ENCODE data around the gene CSNK1G1. TPM values are rescaled to one million over a fixed set of nuclear protein-coding genes. Genes with fewer than 3 reads are reported as not detected.

CSNK1G1 gene
- polyA plus RNA-seq, 1 donor from 2014 or later = 18.9 TPM

DNA sequence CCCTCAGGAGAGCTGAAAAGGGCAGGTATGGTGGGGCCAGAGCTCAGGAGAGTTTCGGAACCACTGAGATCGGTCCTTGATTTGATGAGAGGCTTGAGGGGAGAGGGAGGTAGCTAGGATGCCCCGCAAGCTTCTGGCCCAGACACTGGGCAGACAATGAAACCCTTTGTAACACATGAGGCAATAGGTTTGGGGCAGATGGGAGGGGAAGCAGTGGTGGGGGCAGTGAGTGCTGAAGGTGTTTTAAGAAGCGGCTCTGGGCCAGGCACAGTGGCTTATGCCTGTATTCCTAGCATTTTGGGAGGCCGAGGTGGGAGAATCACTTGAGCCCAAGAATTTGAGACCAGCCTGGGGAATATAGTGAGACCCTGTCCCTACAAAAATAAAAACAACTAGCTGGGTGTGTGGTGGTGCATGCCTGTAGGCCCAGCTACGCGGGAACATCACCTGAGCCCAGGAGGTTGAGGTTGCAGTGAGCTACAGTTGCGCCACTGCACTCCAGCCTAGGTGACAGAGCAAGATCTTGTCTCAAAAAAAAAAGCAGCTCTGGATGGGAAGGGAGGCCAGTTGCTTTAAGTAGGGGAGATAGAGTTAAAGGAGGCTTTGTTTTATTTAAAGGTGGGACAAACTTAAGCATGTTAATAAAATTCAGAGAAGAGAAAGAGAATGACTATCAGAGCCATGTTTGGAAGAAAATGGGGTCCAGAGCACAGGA lies 214.0 kb downstream of the CSNK1G1 start:
- H3K9ac ChIP-seq (ENCODE audit: low read length) = no peak overlapping the region
- no peaks in the 10 kb centered on the region for H3K79me2 ChIP-seq (replicated peaks; ENCODE audit: insufficient read depth, low read length)
- no peak overlapping the region for H2AFZ ChIP-seq (ENCODE audit: low read depth, low read length)
- no peak overlapping the region for H3K27ac ChIP-seq (ENCODE audit: low read length)
- H3K27me3 ChIP-seq (ENCODE audit: insufficient read depth, low read depth, low read length) = no peaks in the 10 kb centered on the region
- no peaks in the 10 kb centered on the region for H4K20me1 ChIP-seq (ENCODE audit: insufficient read depth)
- peaks cover 10% of the 10 kb centered on the region for H3K36me3 ChIP-seq (ENCODE audit: insufficient read depth, low read length)
- TF ChIP-seq, protein P1, sequence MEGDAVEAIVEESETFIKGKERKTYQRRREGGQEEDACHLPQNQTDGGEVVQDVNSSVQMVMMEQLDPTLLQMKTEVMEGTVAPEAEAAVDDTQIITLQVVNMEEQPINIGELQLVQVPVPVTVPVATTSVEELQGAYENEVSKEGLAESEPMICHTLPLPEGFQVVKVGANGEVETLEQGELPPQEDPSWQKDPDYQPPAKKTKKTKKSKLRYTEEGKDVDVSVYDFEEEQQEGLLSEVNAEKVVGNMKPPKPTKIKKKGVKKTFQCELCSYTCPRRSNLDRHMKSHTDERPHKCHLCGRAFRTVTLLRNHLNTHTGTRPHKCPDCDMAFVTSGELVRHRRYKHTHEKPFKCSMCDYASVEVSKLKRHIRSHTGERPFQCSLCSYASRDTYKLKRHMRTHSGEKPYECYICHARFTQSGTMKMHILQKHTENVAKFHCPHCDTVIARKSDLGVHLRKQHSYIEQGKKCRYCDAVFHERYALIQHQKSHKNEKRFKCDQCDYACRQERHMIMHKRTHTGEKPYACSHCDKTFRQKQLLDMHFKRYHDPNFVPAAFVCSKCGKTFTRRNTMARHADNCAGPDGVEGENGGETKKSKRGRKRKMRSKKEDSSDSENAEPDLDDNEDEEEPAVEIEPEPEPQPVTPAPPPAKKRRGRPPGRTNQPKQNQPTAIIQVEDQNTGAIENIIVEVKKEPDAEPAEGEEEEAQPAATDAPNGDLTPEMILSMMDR (IDR thresholded peaks at IDR 0.05; ENCODE audit: poor library complexity, severe bottlenecking) = no peak
- TF ChIP-seq SMC3 (conservative IDR thresholded peaks at IDR 0.05; ENCODE audit: poor library complexity) (no peak), POLR2AphosphoS5 (IDR thresholded peaks at IDR 0.05) (no peak), TAF1 (IDR thresholded peaks at IDR 0.05; ENCODE audit: low read depth) (no peak), EP300 (conservative IDR thresholded peaks at IDR 0.05; ENCODE audit: poor library complexity, severe bottlenecking) (no peak), EZH2 (IDR thresholded peaks at IDR 0.05; ENCODE audit: borderline replicate concordance, insufficient read depth, low read length, poor library complexity, severe bottlenecking) (no peak), RAD21 (conservative IDR thresholded peaks at IDR 0.05) (no peak), MXI1 (conservative IDR thresholded peaks at IDR 0.05; ENCODE audit: poor library complexity, severe bottlenecking) (no peak)
- TF ChIP-seq, protein P2, sequence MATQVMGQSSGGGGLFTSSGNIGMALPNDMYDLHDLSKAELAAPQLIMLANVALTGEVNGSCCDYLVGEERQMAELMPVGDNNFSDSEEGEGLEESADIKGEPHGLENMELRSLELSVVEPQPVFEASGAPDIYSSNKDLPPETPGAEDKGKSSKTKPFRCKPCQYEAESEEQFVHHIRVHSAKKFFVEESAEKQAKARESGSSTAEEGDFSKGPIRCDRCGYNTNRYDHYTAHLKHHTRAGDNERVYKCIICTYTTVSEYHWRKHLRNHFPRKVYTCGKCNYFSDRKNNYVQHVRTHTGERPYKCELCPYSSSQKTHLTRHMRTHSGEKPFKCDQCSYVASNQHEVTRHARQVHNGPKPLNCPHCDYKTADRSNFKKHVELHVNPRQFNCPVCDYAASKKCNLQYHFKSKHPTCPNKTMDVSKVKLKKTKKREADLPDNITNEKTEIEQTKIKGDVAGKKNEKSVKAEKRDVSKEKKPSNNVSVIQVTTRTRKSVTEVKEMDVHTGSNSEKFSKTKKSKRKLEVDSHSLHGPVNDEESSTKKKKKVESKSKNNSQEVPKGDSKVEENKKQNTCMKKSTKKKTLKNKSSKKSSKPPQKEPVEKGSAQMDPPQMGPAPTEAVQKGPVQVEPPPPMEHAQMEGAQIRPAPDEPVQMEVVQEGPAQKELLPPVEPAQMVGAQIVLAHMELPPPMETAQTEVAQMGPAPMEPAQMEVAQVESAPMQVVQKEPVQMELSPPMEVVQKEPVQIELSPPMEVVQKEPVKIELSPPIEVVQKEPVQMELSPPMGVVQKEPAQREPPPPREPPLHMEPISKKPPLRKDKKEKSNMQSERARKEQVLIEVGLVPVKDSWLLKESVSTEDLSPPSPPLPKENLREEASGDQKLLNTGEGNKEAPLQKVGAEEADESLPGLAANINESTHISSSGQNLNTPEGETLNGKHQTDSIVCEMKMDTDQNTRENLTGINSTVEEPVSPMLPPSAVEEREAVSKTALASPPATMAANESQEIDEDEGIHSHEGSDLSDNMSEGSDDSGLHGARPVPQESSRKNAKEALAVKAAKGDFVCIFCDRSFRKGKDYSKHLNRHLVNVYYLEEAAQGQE (IDR thresholded peaks at IDR 0.05; ENCODE audit: borderline replicate concordance) = no peak
- H3K4me3 ChIP-seq (ENCODE audit: low read length) = no peak overlapping the region
- H3K4me2 ChIP-seq (ENCODE audit: low read length) = no peak overlapping the region
- H3F3A ChIP-seq (ENCODE audit: insufficient read depth, low read length, poor library complexity, severe bottlenecking) = no peaks in the 10 kb centered on the region
- H3K9me3 ChIP-seq (ENCODE audit: low read length) = no peaks in the 10 kb centered on the region
- H3K9me2 ChIP-seq (ENCODE audit: insufficient read depth, low read length) = no peaks in the 10 kb centered on the region

GRCh38 chr15:64138331-64138941 lies 217.5 kb downstream of the CSNK1G1 start:
- Histone ChIP-seq H3K36me3 (ENCODE audit: insufficient read depth, low read length) (peaks cover 11% of the 10 kb centered on the region), H3K4me3 (ENCODE audit: low read length) (no peak overlapping the region), H3F3A (ENCODE audit: insufficient read depth, low read length, poor library complexity, severe bottlenecking) (no peaks in the 10 kb centered on the region), H4K20me1 (ENCODE audit: insufficient read depth) (no peaks in the 10 kb centered on the region), H3K27me3 (ENCODE audit: insufficient read depth, low read depth, low read length) (no peaks in the 10 kb centered on the region), H3K27ac (ENCODE audit: low read length) (no peak overlapping the region), H3K9me2 (ENCODE audit: insufficient read depth, low read length) (no peaks in the 10 kb centered on the region), H3K9me3 (ENCODE audit: low read length) (no peaks in the 10 kb centered on the region), H2AFZ (ENCODE audit: low read depth, low read length) (no peak overlapping the region), H3K4me2 (ENCODE audit: low read length) (no peak overlapping the region), H3K9ac (ENCODE audit: low read length) (no peak overlapping the region), H3K79me2 (replicated peaks; ENCODE audit: insufficient read depth, low read length) (no peaks in the 10 kb centered on the region)
- TF ChIP-seq POLR2AphosphoS5 (IDR thresholded peaks at IDR 0.05) (no peak), EP300 (conservative IDR thresholded peaks at IDR 0.05; ENCODE audit: poor library complexity, severe bottlenecking) (no peak), MXI1 (conservative IDR thresholded peaks at IDR 0.05; ENCODE audit: poor library complexity, severe bottlenecking) (no peak), SMC3 (conservative IDR thresholded peaks at IDR 0.05; ENCODE audit: poor library complexity) (no peak), EZH2 (IDR thresholded peaks at IDR 0.05; ENCODE audit: borderline replicate concordance, insufficient read depth, low read length, poor library complexity, severe bottlenecking) (no peak), RAD21 (conservative IDR thresholded peaks at IDR 0.05) (no peak), TAF1 (IDR thresholded peaks at IDR 0.05; ENCODE audit: low read depth) (no peak)
- TF ChIP-seq, protein P2 (IDR thresholded peaks at IDR 0.05; ENCODE audit: borderline replicate concordance) = no peak
- TF ChIP-seq, protein P1 (IDR thresholded peaks at IDR 0.05; ENCODE audit: poor library complexity, severe bottlenecking) = no peak
